Measurements from ENCODE around the gene RASEF. TPM values are rescaled to one million over a fixed set of nuclear protein-coding genes. Genes with fewer than 3 reads are reported as not detected.

RASEF gene
- polyA plus RNA-seq, 2 of the 4 experiments (the other 2 are of a cell fraction) = 5.1 to 8.8 TPM

- CTCF ChIA-PET = no interaction called here
- POLR2A ChIA-PET = no interaction called here
- DNase-seq (ENCODE audit: low read depth in 1 of 2, low spot score in 1 of 2) = no peak
- no peaks in the 10 kb centered on the region for H3K9me3 ChIP-seq
- H3K27ac ChIP-seq = no peak overlapping the region
- no peak for ATAC-seq
- no peaks in the 10 kb centered on the region for H3K4me1 ChIP-seq
- no peak for TF ChIP-seq TP53 (CRISPR knock-in tag; IDR thresholded peaks at IDR 0.05)
- no peak for TF ChIP-seq JUNB (IDR thresholded peaks at IDR 0.05)
- TF ChIP-seq CBX8 (IDR thresholded peaks at IDR 0.05) = no peak
- TF ChIP-seq MYC (IDR thresholded peaks at IDR 0.05; ENCODE audit: borderline replicate concordance, low read length) = no peak
- TF ChIP-seq JUN (IDR thresholded peaks at IDR 0.05) = no peak
- no peak overlapping the region for H3K4me2 ChIP-seq
- H3K4me3 ChIP-seq = no peak overlapping the region
- FAIRE-seq = no peak
Measured at GRCh38 chr9:83108208-83108607, 45.3 kb upstream of the RASEF start.

GRCh38 chr9:83106772-83107171, 43.8 kb upstream of the RASEF start:
- no peak overlapping the region for H3K4me3 ChIP-seq
- no peak for TF ChIP-seq EP300 (IDR thresholded peaks at IDR 0.05)
- TF ChIP-seq CBX8 (IDR thresholded peaks at IDR 0.05) = no peak
- no peak for TF ChIP-seq FOXS1 (CRISPR knock-in tag; IDR thresholded peaks at IDR 0.05)
- TF ChIP-seq TFCP2L1 (CRISPR knock-in tag; IDR thresholded peaks at IDR 0.05) = no peak
- no peak for TF ChIP-seq RFX5 (IDR thresholded peaks at IDR 0.05)
- no peak for TF ChIP-seq EHMT2 (IDR thresholded peaks at IDR 0.05; ENCODE audit: low read depth)
- no peak for TF ChIP-seq RNF2 (IDR thresholded peaks at IDR 0.05; ENCODE audit: borderline replicate concordance, low read depth)
- DNase-seq (ENCODE audit: low read depth in 1 of 2, low spot score in 1 of 2) (no peak), ATAC-seq (no peak), FAIRE-seq (no peak)
- 50% methylated on average over 2 of the region's 2 CpGs for WGBS (ENCODE audit: missing lambda C conversion rate)
- ChIA-PET CTCF (no interaction called here), POLR2A (no interaction called here)
- no peaks in the 10 kb centered on the region for H3K9me3 ChIP-seq
- H3K4me1 ChIP-seq = no peaks in the 10 kb centered on the region
- H3K4me2 ChIP-seq = no peak overlapping the region
- H3K27ac ChIP-seq = no peak overlapping the region

GRCh38 chr9:83106263-83106662, 43.3 kb upstream of the RASEF start:
- Histone ChIP-seq H3K27ac (no peak overlapping the region), H3K4me3 (no peak overlapping the region), H3K9me3 (no peaks in the 10 kb centered on the region), H3K4me2 (no peak overlapping the region), H3K4me1 (no peaks in the 10 kb centered on the region)
- FAIRE-seq (no peak), DNase-seq (ENCODE audit: low read depth in 1 of 2, low spot score in 1 of 2) (peak in 1 of 2 experiments; percentile 4), ATAC-seq (no peak)
- CTCF ChIA-PET = no interaction called here
- no peak for TF ChIP-seq EP300 (IDR thresholded peaks at IDR 0.05)
- TF ChIP-seq HOXB5 (CRISPR knock-in tag; IDR thresholded peaks at IDR 0.05) = no peak
- TF ChIP-seq KDM5A (IDR thresholded peaks at IDR 0.05) = no peak
- TF ChIP-seq ZNF302 (CRISPR knock-in tag; IDR thresholded peaks at IDR 0.05) = no peak
- peak; percentile 49; the same call in 1 of the 2 replicates for TF ChIP-seq NFE2L2 (conservative IDR thresholded peaks at IDR 0.05; ENCODE audit: low read length)
- no peak for TF ChIP-seq PBX3 (IDR thresholded peaks at IDR 0.05)
- TF ChIP-seq HMGXB4 (CRISPR knock-in tag; IDR thresholded peaks at IDR 0.05; ENCODE audit: borderline replicate concordance) = no peak
- no peak for TF ChIP-seq RCOR1 (IDR thresholded peaks at IDR 0.05; ENCODE audit: low read depth, low read length)
- TF ChIP-seq MAX (IDR thresholded peaks at IDR 0.05) = no peak
- no peak for TF ChIP-seq GATA3 (IDR thresholded peaks at IDR 0.05; ENCODE audit: borderline replicate concordance)
- TF ChIP-seq MAFK (IDR thresholded peaks at IDR 0.05; ENCODE audit: partially characterized antibody) = peak; percentile 14
- no peak for TF ChIP-seq HES2 (IDR thresholded peaks at IDR 0.05)
- no peak for TF ChIP-seq HEYL (CRISPR knock-in tag; IDR thresholded peaks at IDR 0.05)
- POLR2A ChIA-PET = no interaction called here
- 39% methylated on average over 1 of the region's 1 CpG for WGBS (ENCODE audit: missing lambda C conversion rate)
